Subcutaneous adipose tissue (tissue), 4 donors: Measurements from ENCODE around the gene MOSMO. TPM values are rescaled to one million over a fixed set of nuclear protein-coding genes. Genes with fewer than 3 reads are reported as not detected.

ENCODE experiments used
- CTCF ChIP-seq: fragments of 450-650 bp; IDR thresholded peaks from one replicate; pipeline ENCODE4 v1.5.1; 2016; ENCODE audit warnings: low read depth, mild to moderate bottlenecking, control low read depth, antibody characterized with exemption, moderate library complexity
- total RNA-seq, 4 donors: library from RNA; depleted of rRNA; stranded (reverse); fragments of >200 nt; gene quantifications; one replicate each; pipeline ENCODE4 v1.1.0, GENCODE V29; 2016

Gene MOSMO
- total RNA-seq, 4 donors from 2014 or later = 15.3 to 33.4 (median 23.8) TPM

DNA sequence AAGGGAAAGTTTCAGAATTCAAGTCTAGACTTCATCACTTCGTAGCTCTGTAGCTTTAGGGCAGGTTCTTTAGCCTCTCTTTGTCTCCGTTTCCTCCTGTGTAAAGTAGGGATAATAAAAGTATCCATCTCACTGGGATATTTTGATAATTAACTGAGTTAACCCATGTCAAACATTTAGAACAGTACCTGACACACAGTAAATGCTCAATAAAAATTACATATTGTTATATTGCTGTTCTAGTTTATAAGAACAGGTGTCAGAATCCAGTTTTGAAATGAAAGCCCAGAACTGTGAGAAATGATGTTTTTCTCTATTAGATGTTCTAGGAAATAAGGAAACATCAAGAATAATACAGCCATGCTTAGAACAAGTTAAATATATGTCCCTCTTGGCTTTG lies 4.3 kb downstream of the MOSMO start:
- no peak for TF ChIP-seq CTCF

DNA sequence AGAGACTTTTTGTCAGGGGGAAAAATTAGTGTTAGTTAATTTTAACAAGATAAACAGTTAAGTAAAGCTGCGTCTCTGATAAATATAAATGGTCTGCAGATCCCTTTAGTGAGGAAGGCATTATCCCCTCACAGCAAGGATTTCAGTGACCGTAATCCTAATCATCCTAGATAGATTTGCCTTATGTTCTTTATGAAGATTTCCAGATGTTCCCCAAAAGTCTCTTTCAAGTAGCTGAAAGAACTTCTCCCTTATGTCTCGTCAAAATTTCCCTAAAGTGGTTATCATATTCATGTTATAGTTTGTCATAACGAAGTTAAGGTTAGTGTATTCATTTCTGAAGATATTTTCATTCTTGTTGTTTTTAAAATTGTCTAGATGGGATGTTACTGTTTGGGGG lies 5.6 kb downstream of the MOSMO start:
- no peak for TF ChIP-seq CTCF

DNA sequence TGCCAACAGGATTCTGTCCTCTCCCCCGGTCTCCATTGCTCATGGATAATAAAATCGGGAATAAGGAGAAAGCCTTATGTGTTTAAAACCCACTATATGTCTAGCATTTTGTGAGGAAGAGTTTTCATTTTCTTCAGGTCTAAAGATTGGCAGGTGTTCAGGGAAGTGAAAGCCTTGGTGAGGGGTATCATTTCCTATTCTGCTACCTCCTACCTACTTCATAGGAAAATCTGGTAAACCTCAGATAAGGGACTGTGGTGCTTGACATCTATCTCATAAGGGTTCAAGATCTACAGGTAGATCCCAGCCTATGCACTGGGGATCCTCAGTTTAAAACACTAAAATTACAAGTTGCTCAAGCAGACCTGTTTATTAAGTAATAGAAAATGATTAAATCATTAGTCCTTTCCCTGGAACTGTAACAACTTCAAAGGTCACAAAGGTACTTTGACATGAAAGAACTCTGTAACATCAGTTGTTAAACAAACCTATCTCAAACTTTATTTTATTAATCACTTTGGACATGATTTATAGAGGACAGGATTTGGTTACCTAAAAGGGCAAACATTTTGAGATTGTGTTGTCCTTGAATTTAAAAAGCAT lies 6.5 kb downstream of the MOSMO start:
- TF ChIP-seq CTCF = no peak

- no peak for TF ChIP-seq CTCF
Observed at GRCh38 chr16:22016927-22017326, 9.0 kb downstream of the MOSMO start.

- no peak for TF ChIP-seq CTCF
Observed at GRCh38 chr16:22018559-22018958, 10.6 kb downstream of the MOSMO start.

DNA sequence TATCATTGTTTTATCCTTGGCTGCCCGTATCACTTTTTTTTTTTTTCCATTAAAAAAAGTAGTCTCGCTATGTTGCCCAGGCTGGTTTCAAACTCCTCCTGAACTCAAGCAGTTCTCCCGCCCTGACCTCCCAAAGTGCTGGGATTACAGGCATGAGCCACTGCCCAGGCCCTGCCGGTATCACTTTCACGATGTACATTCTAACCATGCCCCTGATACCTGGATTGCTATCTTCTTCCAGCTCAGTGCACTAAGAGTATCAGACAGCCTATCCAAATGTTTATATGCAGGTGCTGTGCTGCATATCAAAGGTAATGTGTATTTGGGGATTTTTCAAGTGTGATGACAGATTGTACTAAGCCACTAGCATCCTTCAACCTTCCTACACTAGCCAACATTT lies 14.2 kb downstream of the MOSMO start:
- no peak for TF ChIP-seq CTCF

- no peak for TF ChIP-seq CTCF
Observed at GRCh38 chr16:22023505-22023904, 15.6 kb downstream of the MOSMO start.
